HepG2 (cell line): Measurements from ENCODE around the gene DQX1. TPM values are rescaled to one million over a fixed set of nuclear protein-coding genes. Genes with fewer than 3 reads are reported as not detected.
A peak's percentile ranks its signal among the peaks of the same experiment; 100 is the strongest.

Source experiments
- AGO1 ChIP-seq: fragments of 200-400 bp; formaldehyde crosslinking; IDR thresholded peaks from 2 replicates; pipeline ENCODE4 v1.6.1; 2017; ENCODE audit warnings: mild to moderate bottlenecking, low read depth, low read length, moderate library complexity; ENCODE audit not compliant: poor library complexity, severe bottlenecking
- ARNT ChIP-seq: fragments of 450-650 bp; IDR thresholded peaks from 2 replicates; pipeline ENCODE4 v1.6.1; 2017
- CHD2 ChIP-seq: IDR thresholded peaks from 2 replicates; pipeline ENCODE4 v1.6.1; 2011; ENCODE audit warnings: low read depth, low read length, improper control_type of control experiment
- ERF ChIP-seq: IDR thresholded peaks from 2 replicates; pipeline ENCODE4 v1.6.1; 2018; ENCODE audit warnings: missing biosample characterization, missing genetic modification reagents
- MTF2 ChIP-seq: sonication (generic); formaldehyde crosslinking; IDR thresholded peaks from 2 replicates; pipeline ENCODE4 v1.5.0; 2020; ENCODE audit warnings: missing genetic modification reagents, borderline replicate concordance
- NFYC ChIP-seq: IDR thresholded peaks from 2 replicates; pipeline ENCODE4 v1.6.1; 2016; ENCODE audit warnings: missing genetic modification reagents, missing compliant biosample characterization
- NR2F2 ChIP-seq: IDR thresholded peaks from 2 replicates; pipeline ENCODE4 v1.6.1; 2012; ENCODE audit warnings: low read depth, inconsistent platforms, borderline replicate concordance
- RFXAP ChIP-seq: sonication (generic); formaldehyde crosslinking; IDR thresholded peaks from 2 replicates; pipeline ENCODE4 v1.4.0; 2020; ENCODE audit warnings: missing genetic modification reagents, borderline replicate concordance
- SRSF1 ChIP-seq: fragments of 200-400 bp; formaldehyde crosslinking; optimal IDR thresholded peaks from 2 replicates; pipeline ENCODE3; 2017; ENCODE audit warnings: mild to moderate bottlenecking, low read depth, low read length, moderate library complexity
- TOPORS ChIP-seq: sonication (generic); formaldehyde crosslinking; IDR thresholded peaks from 2 replicates; pipeline ENCODE4 v1.8.0; 2023; ENCODE audit warnings: mild to moderate bottlenecking, missing genetic modification reagents
- TRIM24 ChIP-seq: sonication (generic); formaldehyde crosslinking; IDR thresholded peaks from 2 replicates; pipeline ENCODE4 v1.8.0; 2022; ENCODE audit warnings: mild to moderate bottlenecking, missing genetic modification reagents
- ZFX ChIP-seq: sonication (generic); formaldehyde crosslinking; IDR thresholded peaks from 2 replicates; pipeline ENCODE4 v1.4.0; 2020; ENCODE audit warnings: mild to moderate bottlenecking, low read depth, missing genetic modification reagents, moderate library complexity
- ZNF382 ChIP-seq: sonication (generic); formaldehyde crosslinking; IDR thresholded peaks from 2 replicates; pipeline ENCODE4 v1.5.0; 2020; ENCODE audit warnings: missing genetic modification reagents, mild to moderate bottlenecking, borderline replicate concordance
- ZNF567 ChIP-seq: sonication (generic); formaldehyde crosslinking; IDR thresholded peaks from 2 replicates; pipeline ENCODE4 v1.8.1; 2023; ENCODE audit warnings: mild to moderate bottlenecking, missing genetic modification reagents, borderline replicate concordance
- ZNF891 ChIP-seq: sonication (generic); formaldehyde crosslinking; IDR thresholded peaks from 2 replicates; pipeline ENCODE4 v1.5.0; 2020; ENCODE audit warnings: mild to moderate bottlenecking, missing genetic modification reagents
- polyA plus RNA-seq, 8 experiments: library from polyadenylated mRNA; depleted of rRNA in 3 of 8; stranded (reverse) in 7 of 8; unstranded in 1 of 8; fragments of >200 nt; fragmentation: Illumina TruSeq in 4 of 8; extraction: Trizol in 4 of 8; gene quantifications; 2 replicates each; pipeline versions ENCODE4 v1.2.1 to v1.2.3, GENCODE V29; 2011 to 2016; ENCODE audit warnings: low read depth in 4 of 8, missing spikeins in 1 of 8, mixed read lengths in 1 of 8; ENCODE audit not compliant: insufficient read depth in 1 of 8
- total RNA-seq, 5 experiments: library from RNA; depleted of rRNA; stranded (reverse); fragments of >200 nt; fragmentation: Illumina TruSeq; extraction: Trizol; gene quantifications; 2 replicates each; pipeline ENCODE4 v1.2.3, GENCODE V29; 2016; ENCODE audit warnings: low read depth in 1 of 5
- TF ChIP-seq, protein P1 (sequence below): IDR thresholded peaks from 2 replicates; pipeline ENCODE4 v1.6.1; 2016
- TF ChIP-seq, protein P2 (sequence below): sonication (generic); formaldehyde crosslinking; IDR thresholded peaks from 2 replicates; pipeline ENCODE4 v1.9.0; 2022; ENCODE audit warnings: missing genetic modification reagents, mild to moderate bottlenecking, borderline replicate concordance
- TF ChIP-seq, protein P3 (sequence below): sonication (generic); formaldehyde crosslinking; IDR thresholded peaks from 2 replicates; pipeline ENCODE4 v1.5.1; 2020; ENCODE audit warnings: mild to moderate bottlenecking, missing genetic modification reagents, moderate library complexity
- TF ChIP-seq, protein P4 (sequence below): sonication (generic); formaldehyde crosslinking; IDR thresholded peaks from 2 replicates; pipeline ENCODE4; 2020; ENCODE audit warnings: missing genetic modification reagents, mild to moderate bottlenecking, borderline replicate concordance
- TF ChIP-seq, protein P5 (sequence below): IDR thresholded peaks from 2 replicates; pipeline ENCODE4 v1.6.1; 2012; ENCODE audit warnings: inconsistent platforms

Gene DQX1
- total and polyA plus RNA-seq, 2 of the 13 experiments (the other 11 are each of a cell fraction or from before 2014, with no cell fraction given) = 27.6 to 89.8 TPM

DNA sequence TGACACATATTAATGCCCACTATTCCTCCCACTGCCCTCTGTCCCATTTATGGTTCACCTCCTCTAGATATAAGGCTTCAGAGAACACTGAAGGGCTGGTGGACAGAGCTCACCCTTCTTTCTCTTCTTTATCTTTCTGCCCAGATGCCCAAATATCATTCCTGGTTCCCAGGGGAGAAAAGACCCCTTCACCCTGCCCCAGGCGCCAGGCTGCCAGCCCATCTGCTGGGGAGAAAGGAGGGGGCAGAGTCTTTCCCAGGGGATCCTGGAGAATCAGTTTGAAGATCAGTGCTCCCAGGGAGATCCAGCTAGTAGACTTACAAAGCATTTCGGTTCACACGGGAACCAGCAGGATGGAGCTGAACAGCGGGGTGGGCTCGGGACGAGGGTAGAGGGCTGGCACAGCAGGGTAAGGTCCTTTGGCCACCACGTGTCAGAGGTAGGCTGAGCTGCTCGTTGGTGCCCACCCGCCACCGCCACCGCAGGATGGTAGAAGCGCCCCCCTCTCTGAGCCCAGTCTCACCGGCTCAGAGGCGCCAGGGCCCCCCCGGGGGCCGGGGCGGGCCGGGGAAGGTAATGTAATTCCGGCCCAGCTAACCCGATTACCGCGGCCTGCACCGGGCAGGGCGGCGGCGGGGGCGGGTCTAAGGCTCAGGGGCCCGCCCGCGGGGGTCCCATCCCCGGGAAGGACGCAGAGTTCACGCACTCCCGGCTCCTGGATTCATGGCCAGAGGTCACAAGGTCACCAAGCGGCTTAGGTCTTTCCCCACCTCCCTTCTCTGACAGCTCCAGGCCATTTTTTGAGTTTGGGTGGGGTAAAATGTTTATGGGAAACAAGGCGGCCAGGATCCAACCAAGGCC lies 13.1 kb downstream of the DQX1 start (continued):
- peak; percentile 83 for TF ChIP-seq ZNF891 (CRISPR knock-in tag)
- TF ChIP-seq ZNF567 (CRISPR knock-in tag) = no peak
- TF ChIP-seq NFYC (CRISPR knock-in tag) = no peak
- TF ChIP-seq MTF2 = 0 out of 2 replicates have a peak, but pooled peaks have one; percentile 18
- peak; percentile 98 for TF ChIP-seq SRSF1
- no peak for TF ChIP-seq RFXAP
- TF ChIP-seq, protein P1, sequence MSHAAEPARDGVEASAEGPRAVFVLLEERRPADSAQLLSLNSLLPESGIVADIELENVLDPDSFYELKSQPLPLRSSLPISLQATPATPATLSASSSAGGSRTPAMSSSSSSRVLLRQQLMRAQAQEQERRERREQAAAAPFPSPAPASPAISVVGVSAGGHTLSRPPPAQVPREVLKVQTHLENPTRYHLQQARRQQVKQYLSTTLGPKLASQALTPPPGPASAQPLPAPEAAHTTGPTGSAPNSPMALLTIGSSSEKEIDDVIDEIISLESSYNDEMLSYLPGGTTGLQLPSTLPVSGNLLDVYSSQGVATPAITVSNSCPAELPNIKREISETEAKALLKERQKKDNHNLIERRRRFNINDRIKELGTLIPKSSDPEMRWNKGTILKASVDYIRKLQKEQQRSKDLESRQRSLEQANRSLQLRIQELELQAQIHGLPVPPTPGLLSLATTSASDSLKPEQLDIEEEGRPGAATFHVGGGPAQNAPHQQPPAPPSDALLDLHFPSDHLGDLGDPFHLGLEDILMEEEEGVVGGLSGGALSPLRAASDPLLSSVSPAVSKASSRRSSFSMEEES = peak; percentile 35; the same call in 1 of the 2 replicates
- TF ChIP-seq ZNF382 = no peak
- no peak for TF ChIP-seq TOPORS (CRISPR knock-in tag)
- TF ChIP-seq, protein P2, sequence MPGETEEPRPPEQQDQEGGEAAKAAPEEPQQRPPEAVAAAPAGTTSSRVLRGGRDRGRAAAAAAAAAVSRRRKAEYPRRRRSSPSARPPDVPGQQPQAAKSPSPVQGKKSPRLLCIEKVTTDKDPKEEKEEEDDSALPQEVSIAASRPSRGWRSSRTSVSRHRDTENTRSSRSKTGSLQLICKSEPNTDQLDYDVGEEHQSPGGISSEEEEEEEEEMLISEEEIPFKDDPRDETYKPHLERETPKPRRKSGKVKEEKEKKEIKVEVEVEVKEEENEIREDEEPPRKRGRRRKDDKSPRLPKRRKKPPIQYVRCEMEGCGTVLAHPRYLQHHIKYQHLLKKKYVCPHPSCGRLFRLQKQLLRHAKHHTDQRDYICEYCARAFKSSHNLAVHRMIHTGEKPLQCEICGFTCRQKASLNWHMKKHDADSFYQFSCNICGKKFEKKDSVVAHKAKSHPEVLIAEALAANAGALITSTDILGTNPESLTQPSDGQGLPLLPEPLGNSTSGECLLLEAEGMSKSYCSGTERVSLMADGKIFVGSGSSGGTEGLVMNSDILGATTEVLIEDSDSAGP (CRISPR knock-in tag) = peak; percentile 34; the same call in 1 of the 2 replicates
- TF ChIP-seq CHD2 = no peak
- TF ChIP-seq, protein P3, sequence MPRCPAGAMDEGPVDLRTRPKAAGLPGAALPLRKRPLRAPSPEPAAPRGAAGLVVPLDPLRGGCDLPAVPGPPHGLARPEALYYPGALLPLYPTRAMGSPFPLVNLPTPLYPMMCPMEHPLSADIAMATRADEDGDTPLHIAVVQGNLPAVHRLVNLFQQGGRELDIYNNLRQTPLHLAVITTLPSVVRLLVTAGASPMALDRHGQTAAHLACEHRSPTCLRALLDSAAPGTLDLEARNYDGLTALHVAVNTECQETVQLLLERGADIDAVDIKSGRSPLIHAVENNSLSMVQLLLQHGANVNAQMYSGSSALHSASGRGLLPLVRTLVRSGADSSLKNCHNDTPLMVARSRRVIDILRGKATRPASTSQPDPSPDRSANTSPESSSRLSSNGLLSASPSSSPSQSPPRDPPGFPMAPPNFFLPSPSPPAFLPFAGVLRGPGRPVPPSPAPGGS (CRISPR knock-in tag) = no peak
- TF ChIP-seq AGO1 = peak; percentile 87
- TF ChIP-seq NR2F2 = peak; percentile 54; the same call in 1 of the 2 replicates
- no peak for TF ChIP-seq ARNT
- peak; percentile 66; the same call in 1 of the 2 replicates for TF ChIP-seq ZFX (CRISPR knock-in tag)
- TF ChIP-seq, protein P4, sequence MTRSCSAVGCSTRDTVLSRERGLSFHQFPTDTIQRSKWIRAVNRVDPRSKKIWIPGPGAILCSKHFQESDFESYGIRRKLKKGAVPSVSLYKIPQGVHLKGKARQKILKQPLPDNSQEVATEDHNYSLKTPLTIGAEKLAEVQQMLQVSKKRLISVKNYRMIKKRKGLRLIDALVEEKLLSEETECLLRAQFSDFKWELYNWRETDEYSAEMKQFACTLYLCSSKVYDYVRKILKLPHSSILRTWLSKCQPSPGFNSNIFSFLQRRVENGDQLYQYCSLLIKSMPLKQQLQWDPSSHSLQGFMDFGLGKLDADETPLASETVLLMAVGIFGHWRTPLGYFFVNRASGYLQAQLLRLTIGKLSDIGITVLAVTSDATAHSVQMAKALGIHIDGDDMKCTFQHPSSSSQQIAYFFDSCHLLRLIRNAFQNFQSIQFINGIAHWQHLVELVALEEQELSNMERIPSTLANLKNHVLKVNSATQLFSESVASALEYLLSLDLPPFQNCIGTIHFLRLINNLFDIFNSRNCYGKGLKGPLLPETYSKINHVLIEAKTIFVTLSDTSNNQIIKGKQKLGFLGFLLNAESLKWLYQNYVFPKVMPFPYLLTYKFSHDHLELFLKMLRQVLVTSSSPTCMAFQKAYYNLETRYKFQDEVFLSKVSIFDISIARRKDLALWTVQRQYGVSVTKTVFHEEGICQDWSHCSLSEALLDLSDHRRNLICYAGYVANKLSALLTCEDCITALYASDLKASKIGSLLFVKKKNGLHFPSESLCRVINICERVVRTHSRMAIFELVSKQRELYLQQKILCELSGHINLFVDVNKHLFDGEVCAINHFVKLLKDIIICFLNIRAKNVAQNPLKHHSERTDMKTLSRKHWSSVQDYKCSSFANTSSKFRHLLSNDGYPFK = no peak
- TF ChIP-seq, protein P5, sequence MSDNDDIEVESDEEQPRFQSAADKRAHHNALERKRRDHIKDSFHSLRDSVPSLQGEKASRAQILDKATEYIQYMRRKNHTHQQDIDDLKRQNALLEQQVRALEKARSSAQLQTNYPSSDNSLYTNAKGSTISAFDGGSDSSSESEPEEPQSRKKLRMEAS = peak; percentile 75
- no peak for TF ChIP-seq ERF (CRISPR knock-in tag)
- TF ChIP-seq TRIM24 = no peak
